Natural killer cell (primary cell): ENCODE measurements around the gene SLK. TPM values are rescaled to one million over a fixed set of nuclear protein-coding genes. Genes with fewer than 3 reads are reported as not detected.

Experiments used
- ATAC-seq, 3 donors: fragments of 150-1000 bp in 2 of 3; fragments of 200-7000 bp in 1 of 3; cut with Tn5 transposase; 1 replicate in 1 of 3; 2 replicates in 2 of 3; pipeline ENCODE4 v1.10.0; 2021; ENCODE audit warnings: mild to moderate bottlenecking in 2 of 3, moderate library complexity in 2 of 3
- DNase-seq, 2 donors: peaks; one replicate each; pipeline versions ENCODE4 v3.0.0 to v3.0.0-alpha.2; 2013 to 2021; ENCODE audit warnings: mixed read lengths in 1 of 2
- H3K27ac ChIP-seq: one replicate; pipeline ENCODE4 v1.5.1; 2013; ENCODE audit warnings: mild to moderate bottlenecking, low read length
- H3K27me3 ChIP-seq: one replicate; pipeline ENCODE4 v1.6.1; 2013; ENCODE audit warnings: low read length; ENCODE audit not compliant: control insufficient read depth, insufficient read depth
- H3K36me3 ChIP-seq: one replicate; pipeline ENCODE4 v1.6.1; 2013; ENCODE audit warnings: low read length; ENCODE audit not compliant: control insufficient read depth, insufficient read depth
- H3K4me1 ChIP-seq: one replicate; pipeline ENCODE4 v1.6.1; 2013; ENCODE audit warnings: low read length; ENCODE audit not compliant: control insufficient read depth, insufficient read depth
- H3K4me3 ChIP-seq: one replicate; pipeline ENCODE4 v1.5.1; 2013; ENCODE audit warnings: low read length
- H3K9me3 ChIP-seq: one replicate; pipeline ENCODE4 v1.6.1; 2013; ENCODE audit warnings: low read length; ENCODE audit not compliant: control insufficient read depth, insufficient read depth
- H3K27ac Mint-ChIP-seq, 2 donors: one replicate each; pipeline ENCODE4 v1.8.0; 2022; ENCODE audit warnings: mild to moderate bottlenecking in 2 of 2, mixed read lengths in 2 of 2, moderate library complexity in 1 of 2
- H3K27me3 Mint-ChIP-seq, 2 donors: one replicate each; pipeline ENCODE4 v1.8.0; 2022; ENCODE audit warnings: low read depth in 2 of 2, mixed read lengths in 2 of 2
- H3K36me3 Mint-ChIP-seq: one replicate; pipeline ENCODE4 v1.8.0; 2022; ENCODE audit warnings: mixed read lengths
- H3K4me1 Mint-ChIP-seq, 2 donors: one replicate each; pipeline ENCODE4 v1.8.0; 2022; ENCODE audit warnings: mixed read lengths in 2 of 2
- H3K4me3 Mint-ChIP-seq: one replicate; pipeline ENCODE4 v1.8.0; 2022; ENCODE audit warnings: mild to moderate bottlenecking, moderate library complexity, mixed read lengths
- H3K9me3 Mint-ChIP-seq, 2 donors: one replicate each; pipeline ENCODE4 v1.8.0; 2022; ENCODE audit warnings: mixed read lengths in 2 of 2
- WGBS: methylation state at CpG from one replicate; pipeline ENCODE4 v1.1.7; 2013; ENCODE audit warnings: missing lambda C conversion rate; ENCODE audit not compliant: insufficient coverage; 5-methylcytosine and 5-hydroxymethylcytosine counted together
- intact Hi-C: fragments of 100-400 bp; cut with micrococcal nuclease; formaldehyde crosslinking; loops from one replicate; pipeline ENCODE4 v1.14.2; 2022
- total RNA-seq, 4 donors: library from RNA; stranded (reverse); fragments of 120-200 nt in 1 of 4; gene quantifications; one replicate each; pipeline versions ENCODE4 v1.2.3 to v1.2.4, GENCODE V29; 2013 to 2022
- TF ChIP-seq, protein P1 (sequence below): fragments of 200-600 bp; IDR thresholded peaks from one replicate; pipeline ENCODE4 v1.8.0; 2022; ENCODE audit warnings: antibody characterized with exemption

The SLK gene
- total RNA-seq, 3 donors from 2014 or later (not counting 1 experiment from before 2014, with no cell fraction given): 33.4 to 48.7 (median 40.3) TPM

DNA sequence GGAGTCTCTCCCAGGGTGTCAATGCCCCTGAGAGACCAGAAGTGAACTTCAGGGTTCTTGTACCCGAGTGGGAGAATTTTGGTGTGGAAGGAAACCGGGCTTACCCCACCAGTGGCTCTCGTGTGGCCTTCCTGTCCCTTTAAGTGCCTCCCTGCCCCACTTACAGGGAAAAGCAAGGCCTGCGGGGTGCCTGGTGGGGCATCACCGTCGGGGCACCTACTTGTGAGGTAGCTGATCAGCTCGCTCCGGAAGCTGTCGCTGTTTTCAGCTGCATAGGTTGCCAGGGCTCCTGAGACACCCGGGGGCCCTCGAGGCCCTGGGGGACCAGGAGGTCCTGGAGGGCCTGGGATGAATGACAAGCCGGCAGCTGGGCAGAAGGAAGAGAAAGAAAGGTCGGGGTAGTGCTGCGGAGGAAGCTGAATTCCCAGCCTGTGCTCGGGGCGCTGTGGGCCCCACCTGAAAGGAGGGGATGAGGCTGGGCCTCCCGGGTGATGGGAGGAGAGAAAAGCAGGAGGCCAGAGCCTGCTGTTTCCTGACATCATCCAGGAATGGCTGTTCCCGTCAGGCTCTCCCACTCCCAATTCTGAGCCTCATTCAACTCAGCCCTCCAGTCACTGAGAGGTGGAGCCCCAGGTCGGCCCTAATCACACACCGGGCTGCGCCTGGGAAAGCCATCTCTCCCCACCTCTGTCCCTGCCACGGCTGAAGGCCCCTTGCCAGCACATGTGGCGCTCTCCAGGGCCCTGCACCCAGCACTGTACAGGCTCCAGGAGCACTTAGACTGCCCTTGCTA is 67.7 kb downstream of the SLK start:
- no peaks in the 10 kb centered on the region for H3K9me3 ChIP-seq
- Mint-ChIP-seq H3K4me3 (no peak overlapping the region), H3K27me3 (no peaks in the 10 kb centered on the region), H3K27ac (no peak overlapping the region), H3K36me3 (peaks cover 2% of the 10 kb centered on the region), H3K9me3 (no peaks in the 10 kb centered on the region), H3K4me1 (peaks cover 0 to 15% of the 10 kb centered on the region in 2 donors)
- no peak overlapping the region for H3K27ac ChIP-seq
- DNase-seq (no peak), ATAC-seq (no peak)
- 87% methylated on average over 23 of the region's 23 CpGs for WGBS
- H3K4me3 ChIP-seq: no peak overlapping the region
- intact Hi-C loops: no loop called here
- H3K27me3 ChIP-seq: no peaks in the 10 kb centered on the region
- no peaks in the 10 kb centered on the region for H3K4me1 ChIP-seq
- TF ChIP-seq, protein P1, sequence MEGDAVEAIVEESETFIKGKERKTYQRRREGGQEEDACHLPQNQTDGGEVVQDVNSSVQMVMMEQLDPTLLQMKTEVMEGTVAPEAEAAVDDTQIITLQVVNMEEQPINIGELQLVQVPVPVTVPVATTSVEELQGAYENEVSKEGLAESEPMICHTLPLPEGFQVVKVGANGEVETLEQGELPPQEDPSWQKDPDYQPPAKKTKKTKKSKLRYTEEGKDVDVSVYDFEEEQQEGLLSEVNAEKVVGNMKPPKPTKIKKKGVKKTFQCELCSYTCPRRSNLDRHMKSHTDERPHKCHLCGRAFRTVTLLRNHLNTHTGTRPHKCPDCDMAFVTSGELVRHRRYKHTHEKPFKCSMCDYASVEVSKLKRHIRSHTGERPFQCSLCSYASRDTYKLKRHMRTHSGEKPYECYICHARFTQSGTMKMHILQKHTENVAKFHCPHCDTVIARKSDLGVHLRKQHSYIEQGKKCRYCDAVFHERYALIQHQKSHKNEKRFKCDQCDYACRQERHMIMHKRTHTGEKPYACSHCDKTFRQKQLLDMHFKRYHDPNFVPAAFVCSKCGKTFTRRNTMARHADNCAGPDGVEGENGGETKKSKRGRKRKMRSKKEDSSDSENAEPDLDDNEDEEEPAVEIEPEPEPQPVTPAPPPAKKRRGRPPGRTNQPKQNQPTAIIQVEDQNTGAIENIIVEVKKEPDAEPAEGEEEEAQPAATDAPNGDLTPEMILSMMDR: no peak
- H3K36me3 ChIP-seq: peaks cover 15% of the 10 kb centered on the region

DNA sequence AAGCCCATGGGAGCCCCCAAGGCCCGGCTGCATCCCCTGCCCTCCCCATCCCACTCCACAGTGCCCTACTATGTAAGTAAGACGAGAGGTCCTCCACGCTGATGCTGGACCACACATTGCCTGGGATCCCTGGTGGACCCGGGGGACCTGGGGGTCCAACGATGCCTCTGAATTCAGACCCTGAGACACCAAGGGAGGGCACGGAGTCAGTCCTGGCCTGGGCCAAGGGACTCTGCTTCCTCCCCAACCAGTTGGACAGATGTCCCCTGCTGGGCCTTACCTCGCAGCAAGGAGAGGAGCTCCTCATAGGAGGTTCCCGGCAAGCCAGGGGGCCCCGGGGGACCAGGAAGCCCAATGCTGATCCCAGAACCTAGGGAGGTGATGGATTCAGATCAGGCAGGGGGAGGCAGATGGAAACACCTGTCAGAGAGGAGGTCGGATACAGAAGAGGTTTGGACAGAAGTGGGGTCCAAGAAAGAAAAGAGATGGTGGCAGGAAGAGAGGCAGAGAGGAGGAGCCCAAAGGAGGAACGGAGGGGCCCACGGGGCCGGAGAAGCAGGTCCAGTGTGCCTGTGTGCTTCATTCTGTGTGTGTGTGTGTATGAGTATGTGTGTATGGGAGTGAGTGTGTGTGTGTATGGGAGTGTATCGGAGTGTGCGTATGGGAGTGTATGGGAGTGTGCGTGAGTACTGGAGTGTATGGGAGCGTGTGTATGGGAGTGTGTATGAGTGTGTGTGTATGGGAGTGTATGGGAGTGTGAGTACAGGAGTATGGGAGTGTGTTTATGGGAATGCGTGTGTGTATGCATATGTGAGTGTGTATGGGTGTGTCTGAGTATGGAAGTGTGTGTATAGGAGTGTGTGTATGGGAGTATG is 68.5 kb downstream of the SLK start:
- H3K36me3 Mint-ChIP-seq: no peaks in the 10 kb centered on the region
- TF ChIP-seq, protein P1: no peak
- intact Hi-C loops: no loop called here
- Histone ChIP-seq H3K27ac (no peak overlapping the region), H3K9me3 (no peaks in the 10 kb centered on the region), H3K4me1 (no peaks in the 10 kb centered on the region), H3K36me3 (peaks cover 11% of the 10 kb centered on the region), H3K27me3 (no peaks in the 10 kb centered on the region), H3K4me3 (no peak overlapping the region)
- peaks cover 0 to 15% of the 10 kb centered on the region in 2 donors for H3K4me1 Mint-ChIP-seq
- 86% methylated on average over 18 of the region's 18 CpGs for WGBS
- DNase-seq (no peak), ATAC-seq (peak in 1 of 3 donors; percentile 15)
- no peaks in the 10 kb centered on the region for H3K9me3 Mint-ChIP-seq
- peak overlapping the region in 1 of 2 donors; percentile 0 for H3K27ac Mint-ChIP-seq
- no peaks in the 10 kb centered on the region for H3K27me3 Mint-ChIP-seq
- no peak overlapping the region for H3K4me3 Mint-ChIP-seq

DNA sequence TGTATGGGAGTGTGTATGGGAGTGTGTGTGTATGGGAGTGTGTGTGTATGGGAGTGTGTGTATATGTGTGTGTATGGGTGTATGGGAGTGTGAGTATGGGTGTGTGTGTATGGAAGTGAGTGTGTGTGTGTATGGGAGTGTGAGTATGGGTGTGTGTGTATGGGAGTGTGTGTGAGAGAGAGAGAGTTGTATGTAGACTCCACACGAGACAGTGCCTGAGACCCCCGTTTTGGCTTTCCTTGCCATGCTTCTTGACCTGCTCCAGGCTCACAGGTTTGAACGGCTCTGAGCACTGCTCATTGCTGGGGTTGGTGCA is 69.1 kb downstream of the SLK start:
- Histone ChIP-seq H3K4me3 (no peak overlapping the region), H3K9me3 (no peaks in the 10 kb centered on the region), H3K27me3 (no peaks in the 10 kb centered on the region), H3K36me3 (peaks cover 7% of the 10 kb centered on the region), H3K4me1 (no peaks in the 10 kb centered on the region), H3K27ac (no peak overlapping the region)
- peak in 2 of 3 donors; percentile 25 to 55 for ATAC-seq
- peak overlapping the region in 1 of 2 donors; percentile 0 for H3K27ac Mint-ChIP-seq
- H3K4me3 Mint-ChIP-seq: no peak overlapping the region
- intact Hi-C loops: no loop called here
- H3K27me3 Mint-ChIP-seq: no peaks in the 10 kb centered on the region
- TF ChIP-seq, protein P1: no peak
- no peaks in the 10 kb centered on the region for H3K36me3 Mint-ChIP-seq
- no peaks in the 10 kb centered on the region for H3K9me3 Mint-ChIP-seq
- H3K4me1 Mint-ChIP-seq: peaks cover 0 to 15% of the 10 kb centered on the region in 2 donors
- no peak for DNase-seq
- WGBS: 87% methylated on average over 3 of the region's 3 CpGs
